GM12891 (cell line): Measurements from ENCODE around the gene UNC79.

Experiments used
- POLR2A ChIP-seq: IDR thresholded peaks from 2 replicates; pipeline ENCODE4 v1.6.1; 2011; ENCODE audit warnings: low read depth, low read length, control low read depth
- POLR2AphosphoS5 ChIP-seq: IDR thresholded peaks from 2 replicates; pipeline ENCODE4 v1.6.1; 2011; ENCODE audit warnings: low read depth, low read length, control low read depth

- TF ChIP-seq POLR2A: no peak
- TF ChIP-seq POLR2AphosphoS5: no peak
Observed at GRCh38 chr14:93464271-93464670, 33.5 kb downstream of the UNC79 start.
